Measurements from ENCODE around the gene RAB37.

GRCh38 chr17:74748529-74749278 is 11.6 kb downstream of the RAB37 start, which contains the start of gene NHERF1:
- TF ChIP-seq CTCF (conservative IDR thresholded peaks at IDR 0.05; ENCODE audit: low read length) (peak; percentile 19; the same call in 1 of the 2 replicates), EZH2phosphoT487 (IDR thresholded peaks at IDR 0.05; ENCODE audit: borderline replicate concordance) (no peak)

All from Loucy (cell line).